Measurements from ENCODE around the gene MET.
"Not testable (repeated sequence)": the region's sequence is repeated elsewhere in the genome, so short reads cannot be mapped to it uniquely, and the experiment has no call there.

Gene MET

DNA sequence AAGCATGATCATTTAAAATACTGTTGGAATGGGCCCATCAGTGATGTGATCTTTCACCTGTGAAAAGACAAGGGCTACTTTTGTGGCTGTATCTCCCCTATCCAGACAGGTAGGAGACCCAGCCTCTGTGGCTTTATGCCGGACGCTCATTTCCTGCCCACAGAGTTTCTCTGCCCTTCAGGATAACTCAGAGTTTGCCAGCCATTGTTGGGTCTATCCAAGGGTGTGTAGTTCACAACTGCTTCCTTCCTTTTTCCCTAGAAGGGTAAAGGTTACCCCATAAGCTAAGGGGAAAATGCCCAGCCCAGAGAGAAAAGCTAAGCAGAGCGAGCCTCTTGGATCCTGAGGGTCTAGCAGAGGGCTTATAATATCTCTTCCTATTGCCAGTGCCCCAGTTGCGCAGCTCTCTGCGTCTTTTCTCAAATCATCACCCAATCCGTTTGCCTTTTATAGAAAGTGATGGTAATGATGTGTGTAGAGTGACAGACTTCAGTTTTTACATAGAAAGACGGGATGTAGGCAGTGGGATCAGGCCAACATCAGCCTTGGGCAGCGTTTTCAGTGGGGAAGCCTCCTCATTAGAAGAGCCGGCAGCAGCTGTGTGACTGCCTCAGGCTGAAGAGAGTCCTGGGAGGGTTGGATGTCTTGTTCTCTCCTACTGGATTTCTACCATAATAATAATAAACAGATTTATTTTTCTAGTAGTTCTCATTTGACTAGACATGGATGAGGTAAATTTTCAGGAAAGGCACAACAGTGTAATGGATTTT, 80.5 kb downstream of the MET start:
- TF ChIP-seq CTCF (IDR thresholded peaks at IDR 0.05; ENCODE audit: insufficient read depth, low read depth, low read length, missing control alignments) = no peak
- H3K4me3 ChIP-seq (ENCODE audit: low read length) = no peak overlapping the region

DNA sequence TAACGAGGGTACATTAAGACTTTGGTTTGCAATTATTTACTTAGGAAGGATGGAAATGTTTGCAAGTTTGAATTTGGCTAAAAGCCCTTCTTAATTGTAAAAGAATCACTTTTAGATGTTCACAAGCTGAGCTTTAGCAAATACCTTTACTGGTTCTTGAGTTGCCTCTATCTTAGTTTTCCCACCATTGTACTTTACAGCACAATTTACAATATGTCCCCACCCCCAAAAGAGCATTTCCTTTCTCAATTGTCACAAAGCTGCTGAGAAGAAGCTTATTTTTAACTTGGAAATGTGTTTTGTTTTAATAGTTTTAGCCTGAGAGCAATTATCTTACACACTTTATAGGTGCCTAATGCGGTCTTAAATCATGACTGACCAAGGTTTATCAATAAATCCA, 81.1 kb downstream of the MET start:
- DNase-seq (ENCODE audit: low read depth) = no peak
- no peak for TF ChIP-seq CTCF (IDR thresholded peaks at IDR 0.05; ENCODE audit: insufficient read depth, low read depth, low read length, missing control alignments)
- no peak overlapping the region for H3K4me3 ChIP-seq (ENCODE audit: low read length)

More for the DNA sequence above, 80.5 kb downstream of the MET start:
- no peak for DNase-seq (ENCODE audit: low read depth)

DNA sequence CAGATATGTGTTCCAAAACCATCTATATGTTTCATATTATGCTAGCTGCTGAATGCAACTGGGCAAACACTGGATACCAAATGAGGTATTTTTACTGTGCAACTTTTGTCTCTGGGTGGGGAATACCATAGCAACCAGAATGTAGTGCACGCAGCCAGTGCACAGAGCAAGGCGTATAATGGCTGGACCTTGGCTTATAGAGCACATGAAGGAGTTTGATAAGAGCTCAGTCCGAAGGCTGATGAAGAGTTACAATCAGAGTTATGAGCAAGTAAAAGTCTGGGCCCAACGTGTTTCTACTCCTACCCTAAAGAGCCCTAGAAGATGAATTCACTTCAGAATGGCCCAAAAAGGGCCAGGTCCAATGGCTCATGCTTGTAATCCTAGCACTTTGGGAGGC, 82.2 kb downstream of the MET start:
- TF ChIP-seq CTCF (IDR thresholded peaks at IDR 0.05; ENCODE audit: insufficient read depth, low read depth, low read length, missing control alignments) = no peak
- H3K4me3 ChIP-seq (ENCODE audit: low read length) = no peak overlapping the region

GRCh38 chr7:116757283-116757682, 85.3 kb downstream of the MET start:
- DNase-seq (ENCODE audit: low read depth) = no peak
- TF ChIP-seq CTCF (IDR thresholded peaks at IDR 0.05; ENCODE audit: insufficient read depth, low read depth, low read length, missing control alignments) = no peak
- H3K4me3 ChIP-seq (ENCODE audit: low read length) = no peak overlapping the region

More for the DNA sequence above, 82.2 kb downstream of the MET start:
- DNase-seq (ENCODE audit: low read depth) = no peak

GRCh38 chr7:116759642-116760041, 87.6 kb downstream of the MET start:
- H3K4me3 ChIP-seq (ENCODE audit: low read length); DNase-seq (ENCODE audit: low read depth): not testable (repeated sequence)

GRCh38 chr7:116762971-116763370, 91.0 kb downstream of the MET start:
- no peak overlapping the region for H3K4me3 ChIP-seq (ENCODE audit: low read length)
- TF ChIP-seq CTCF (IDR thresholded peaks at IDR 0.05; ENCODE audit: insufficient read depth, low read depth, low read length, missing control alignments) = no peak
- DNase-seq (ENCODE audit: low read depth) = no peak

DNA sequence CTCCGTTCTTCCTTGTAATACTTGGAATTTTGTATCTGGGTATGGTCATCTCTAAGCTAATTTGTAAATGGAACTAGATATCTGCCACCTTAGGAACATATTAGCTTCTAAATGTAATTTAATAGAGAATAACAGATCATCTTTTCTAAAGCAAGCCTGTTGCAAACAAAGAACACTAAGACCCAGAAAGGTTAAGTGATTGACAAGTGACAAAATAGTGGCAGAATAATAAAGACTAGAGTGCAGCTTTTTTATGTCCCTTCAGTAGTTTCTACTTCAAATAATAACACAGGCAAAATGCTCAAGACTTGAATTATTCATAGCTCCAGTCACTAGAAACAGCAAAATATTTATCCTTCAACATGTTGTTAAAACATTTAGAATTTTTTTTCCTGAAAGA, 91.7 kb downstream of the MET start:
- no peak for TF ChIP-seq CTCF (IDR thresholded peaks at IDR 0.05; ENCODE audit: insufficient read depth, low read depth, low read length, missing control alignments)
- no peak for DNase-seq (ENCODE audit: low read depth)
- H3K4me3 ChIP-seq (ENCODE audit: low read length) = no peak overlapping the region
